GM12891 (cell line): Measurements from ENCODE around the gene BACH2.

ENCODE experiments used
- PAX5 ChIP-seq: IDR thresholded peaks from 2 replicates; pipeline ENCODE4 v1.6.1; 2011; ENCODE audit warnings: low read length, moderate library complexity, mild to moderate bottlenecking; ENCODE audit not compliant: insufficient read depth, severe bottlenecking
- POLR2A ChIP-seq: IDR thresholded peaks from 2 replicates; pipeline ENCODE4 v1.6.1; 2011; ENCODE audit warnings: low read depth, low read length, control low read depth
- POLR2AphosphoS5 ChIP-seq: IDR thresholded peaks from 2 replicates; pipeline ENCODE4 v1.6.1; 2011; ENCODE audit warnings: low read depth, low read length, control low read depth
- POU2F2 ChIP-seq: IDR thresholded peaks from 2 replicates; pipeline ENCODE4 v1.6.1; 2011; ENCODE audit warnings: low read depth, mild to moderate bottlenecking, control low read depth, low read length, moderate library complexity
- SPI1 ChIP-seq: IDR thresholded peaks from 2 replicates; pipeline ENCODE4 v1.6.1; 2011; ENCODE audit warnings: low read depth, low read length, control low read depth
- TAF1 ChIP-seq: IDR thresholded peaks from 2 replicates; pipeline ENCODE4 v1.6.1; 2011; ENCODE audit warnings: low read depth, low read length, control low read depth

GRCh38 chr6:90008908-90009501 lies 287.6 kb downstream of the BACH2 start:
- TF ChIP-seq POLR2AphosphoS5 (no peak), POLR2A (no peak), PAX5 (no peak), TAF1 (no peak), SPI1 (no peak), POU2F2 (no peak)
